Measurements from ENCODE around the gene ODAD3. TPM values are rescaled to one million over a fixed set of nuclear protein-coding genes. Genes with fewer than 3 reads are reported as not detected.

Gene ODAD3
- total and polyA plus RNA-seq, 2 of the 13 experiments (the other 11 are each of a cell fraction or from before 2014, with no cell fraction given), result 0.04 to 0.08 TPM

- TF ChIP-seq ZMYM4 (CRISPR knock-in tag; IDR thresholded peaks at IDR 0.05) (0 out of 2 replicates have a peak, but pooled peaks have one; percentile 10), FOXC1 (CRISPR knock-in tag; IDR thresholded peaks at IDR 0.05; ENCODE audit: borderline replicate concordance) (no peak), MLLT10 (CRISPR knock-in tag; IDR thresholded peaks at IDR 0.05) (no peak), PHF5A (CRISPR knock-in tag; IDR thresholded peaks at IDR 0.05; ENCODE audit: low read depth, unreplicated experiment) (no peak), MXI1 (IDR thresholded peaks at IDR 0.05; ENCODE audit: borderline replicate concordance, low read depth, low read length) (peak; percentile 22; the same call in 1 of the 3 replicates), ZNF546 (CRISPR knock-in tag; conservative IDR thresholded peaks at IDR 0.05) (no peak), IRX3 (CRISPR knock-in tag; IDR thresholded peaks at IDR 0.05; ENCODE audit: borderline replicate concordance, low read depth) (no peak), STAT5B (CRISPR knock-in tag; IDR thresholded peaks at IDR 0.05) (no peak), MBD4 (IDR thresholded peaks at IDR 0.05; ENCODE audit: borderline replicate concordance, low read length) (no peak), AGO2 (optimal IDR thresholded peaks at IDR 0.05; ENCODE audit: low read depth, low read length) (peak; percentile 41), RORA (CRISPR knock-in tag; IDR thresholded peaks at IDR 0.05) (no peak), ZNF367 (CRISPR knock-in tag; IDR thresholded peaks at IDR 0.05; ENCODE audit: borderline replicate concordance) (no peak), ZNF17 (CRISPR knock-in tag; IDR thresholded peaks at IDR 0.05) (no peak), GATAD2A (CRISPR knock-in tag; IDR thresholded peaks at IDR 0.05) (no peak; the same call in 1 of the 2 replicates), ZNF33A (CRISPR knock-in tag; IDR thresholded peaks at IDR 0.05; ENCODE audit: borderline replicate concordance) (no peak), SYNCRIP (IDR thresholded peaks at IDR 0.05; ENCODE audit: insufficient read depth, low read depth, low read length) (no peak), MTA1 (CRISPR knock-in tag; IDR thresholded peaks at IDR 0.05; ENCODE audit: borderline replicate concordance) (no peak), EHMT2 (IDR thresholded peaks at IDR 0.05; ENCODE audit: borderline replicate concordance, low read depth, low read length) (no peak), KDM2A (CRISPR knock-in tag; IDR thresholded peaks at IDR 0.05; ENCODE audit: borderline replicate concordance, low read depth) (peak; percentile 49; the same call in 1 of the 2 replicates), REST (IDR thresholded peaks at IDR 0.05; ENCODE audit: borderline replicate concordance in 1 of 2, low read depth in 1 of 2, low read length in 2 of 2) (no peak)
- TF ChIP-seq, protein P1, sequence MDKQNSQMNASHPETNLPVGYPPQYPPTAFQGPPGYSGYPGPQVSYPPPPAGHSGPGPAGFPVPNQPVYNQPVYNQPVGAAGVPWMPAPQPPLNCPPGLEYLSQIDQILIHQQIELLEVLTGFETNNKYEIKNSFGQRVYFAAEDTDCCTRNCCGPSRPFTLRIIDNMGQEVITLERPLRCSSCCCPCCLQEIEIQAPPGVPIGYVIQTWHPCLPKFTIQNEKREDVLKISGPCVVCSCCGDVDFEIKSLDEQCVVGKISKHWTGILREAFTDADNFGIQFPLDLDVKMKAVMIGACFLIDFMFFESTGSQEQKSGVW (CRISPR knock-in tag; IDR thresholded peaks at IDR 0.05; ENCODE audit: borderline replicate concordance), result no peak
- TF ChIP-seq, protein P2, sequence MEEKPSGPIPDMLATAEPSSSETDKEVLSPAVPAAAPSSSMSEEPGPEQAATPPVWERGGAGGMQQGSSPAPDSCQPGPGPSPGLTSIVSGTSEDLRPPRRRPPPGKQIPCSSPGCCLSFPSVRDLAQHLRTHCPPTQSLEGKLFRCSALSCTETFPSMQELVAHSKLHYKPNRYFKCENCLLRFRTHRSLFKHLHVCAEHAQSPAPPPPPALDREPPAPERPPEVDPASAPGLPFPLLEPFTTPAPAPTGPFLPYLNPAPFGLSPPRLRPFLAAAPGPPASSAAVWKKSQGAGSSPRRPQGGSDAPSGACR (CRISPR knock-in tag; IDR thresholded peaks at IDR 0.05), result no peak
- TF ChIP-seq, protein P3, sequence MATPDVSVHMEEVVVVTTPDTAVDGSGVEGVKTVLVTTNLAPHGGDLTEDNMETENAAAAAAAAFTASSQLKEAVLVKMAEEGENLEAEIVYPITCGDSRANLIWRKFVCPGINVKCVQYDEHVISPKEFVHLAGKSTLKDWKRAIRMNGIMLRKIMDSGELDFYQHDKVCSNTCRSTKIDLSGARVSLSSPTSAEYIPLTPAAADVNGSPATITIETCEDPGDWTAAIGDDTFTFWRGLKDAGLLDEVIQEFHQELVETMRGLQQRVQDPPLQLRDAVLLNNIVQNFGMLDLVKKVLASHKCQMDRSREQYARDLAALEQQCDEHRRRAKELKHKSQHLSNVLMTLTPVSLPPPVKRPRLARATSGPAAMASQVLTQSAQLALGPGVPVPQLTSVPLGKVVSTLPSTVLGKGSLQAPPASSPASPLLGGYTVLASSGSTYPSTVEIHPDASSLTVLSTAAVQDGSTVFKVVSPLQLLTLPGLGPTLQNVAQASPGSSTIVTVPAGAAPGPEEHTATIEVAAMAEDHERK (CRISPR knock-in tag; IDR thresholded peaks at IDR 0.05; ENCODE audit: low read depth), result no peak
Measured at GRCh38 chr19:11378319-11379189, 56.4 kb downstream of the ODAD3 start (continued).
